Activated naive CD4-positive, alpha-beta T cell treated with anti-CD3 and anti-CD28 coated beads, Interleukin-2, amount 50 U/mL, for 24 hours (primary cell): ENCODE results near the gene REPS1.
A peak's percentile ranks its signal among the peaks of the same experiment; 100 is the strongest.

ENCODE experiments used
- H3K27ac Mint-ChIP-seq: one replicate; pipeline ENCODE4 v1.8.0; 2021; ENCODE audit warnings: mild to moderate bottlenecking, mixed read lengths
- H3K27me3 Mint-ChIP-seq: one replicate; pipeline ENCODE4 v1.8.0; 2021; ENCODE audit warnings: mixed read lengths
- H3K36me3 Mint-ChIP-seq: one replicate; pipeline ENCODE4 v1.8.0; 2021; ENCODE audit warnings: mixed read lengths
- H3K4me1 Mint-ChIP-seq: one replicate; pipeline ENCODE4 v1.8.0; 2021; ENCODE audit warnings: mixed read lengths
- H3K4me3 Mint-ChIP-seq: one replicate; pipeline ENCODE4 v1.8.0; 2021; ENCODE audit warnings: mild to moderate bottlenecking, mixed read lengths
- H3K9me3 Mint-ChIP-seq: one replicate; pipeline ENCODE4 v1.8.0; 2021; ENCODE audit warnings: mixed read lengths

REPS1 gene

DNA sequence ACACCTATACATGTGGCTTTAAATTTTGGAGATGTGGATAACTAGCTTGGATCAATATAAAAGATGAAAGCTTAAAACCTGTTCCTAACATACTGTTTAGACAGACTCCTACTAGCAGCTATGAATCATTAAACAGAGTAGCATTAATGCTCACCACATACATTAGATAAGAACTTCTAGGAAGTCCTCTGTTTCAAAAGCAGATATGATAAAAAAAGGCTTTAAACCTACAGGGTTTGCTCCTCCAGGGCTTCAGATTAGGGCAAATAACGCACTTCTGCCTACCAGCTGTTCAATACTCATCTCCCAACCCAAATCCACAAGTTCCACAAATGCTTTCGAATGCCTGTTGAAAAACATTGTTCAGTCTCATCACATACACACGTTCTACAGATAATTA, 1.5 kb downstream of the REPS1 start:
- Mint-ChIP-seq H3K4me1 (peaks cover 9% of the 10 kb centered on the region), H3K9me3 (no peaks in the 10 kb centered on the region), H3K27ac (peak overlapping the region; percentile 30), H3K4me3 (no peak overlapping the region), H3K36me3 (no peaks in the 10 kb centered on the region), H3K27me3 (no peaks in the 10 kb centered on the region)

DNA sequence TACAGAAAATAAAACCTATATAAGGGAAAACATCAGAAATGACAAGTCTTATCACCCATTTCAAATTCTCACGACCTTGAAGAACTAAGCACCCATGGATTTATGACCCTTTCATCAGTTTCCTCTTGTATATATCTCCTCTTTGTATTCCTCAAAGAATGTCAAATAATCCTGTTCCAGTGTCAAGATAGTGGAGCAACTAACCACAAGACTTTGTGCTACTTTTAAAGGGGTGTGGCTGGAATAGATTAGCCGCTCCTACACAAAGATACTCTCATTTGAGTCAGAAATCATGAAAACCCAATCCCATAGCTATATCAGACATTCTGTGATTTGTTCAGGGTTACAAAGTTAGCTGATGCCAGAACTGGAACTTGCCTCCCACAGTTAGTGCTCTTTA, 6.6 kb downstream of the REPS1 start:
- Mint-ChIP-seq H3K4me1 (peaks cover 13% of the 10 kb centered on the region), H3K36me3 (peaks cover 2% of the 10 kb centered on the region), H3K27ac (no peak overlapping the region), H3K27me3 (no peaks in the 10 kb centered on the region), H3K4me3 (no peak overlapping the region), H3K9me3 (no peaks in the 10 kb centered on the region)

DNA sequence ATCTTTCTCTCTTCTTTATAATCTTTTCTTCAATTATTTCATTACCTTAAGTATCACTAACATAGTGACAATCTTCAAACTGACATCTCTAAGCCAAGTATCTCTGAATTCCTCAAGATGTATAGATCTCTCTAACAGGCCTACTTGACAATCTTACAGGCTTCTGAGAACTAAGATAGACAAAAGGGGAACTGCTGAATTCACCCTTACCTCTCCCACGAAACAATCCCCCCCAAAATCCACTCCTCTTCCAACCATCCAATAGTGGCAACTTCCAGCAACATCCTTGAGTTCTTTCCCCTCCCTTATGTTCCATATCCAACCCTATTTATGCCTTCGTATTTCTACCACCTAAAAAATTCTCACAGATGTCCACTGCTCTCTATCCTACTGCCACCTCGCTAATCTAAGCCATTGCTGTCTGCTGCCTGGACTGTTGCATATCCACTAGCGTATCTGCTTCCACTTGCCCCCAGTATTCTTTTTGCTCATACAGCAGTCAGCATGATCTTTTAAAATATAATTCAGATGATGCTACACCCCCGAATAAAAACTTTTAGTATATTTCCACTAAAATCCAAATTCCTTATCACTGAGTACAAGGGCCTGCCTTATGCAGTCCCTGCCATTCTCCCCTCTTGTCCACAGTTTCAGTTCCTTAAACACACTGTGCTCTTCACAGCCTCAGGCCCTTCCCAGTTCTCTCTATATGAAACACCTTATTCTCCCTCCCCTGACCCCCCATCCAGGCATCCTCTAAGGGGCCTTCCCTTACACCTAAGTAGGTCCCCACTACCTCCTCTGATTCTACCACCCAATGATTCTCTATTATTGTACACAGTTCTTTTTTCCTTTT, 8.0 kb downstream of the REPS1 start:
- H3K9me3 Mint-ChIP-seq, result no peaks in the 10 kb centered on the region
- peak overlapping the region; percentile 25 for H3K27ac Mint-ChIP-seq
- peaks cover 27% of the 10 kb centered on the region for H3K4me1 Mint-ChIP-seq
- no peaks in the 10 kb centered on the region for H3K27me3 Mint-ChIP-seq
- peaks cover 2% of the 10 kb centered on the region for H3K36me3 Mint-ChIP-seq
- H3K4me3 Mint-ChIP-seq, result no peak overlapping the region

DNA sequence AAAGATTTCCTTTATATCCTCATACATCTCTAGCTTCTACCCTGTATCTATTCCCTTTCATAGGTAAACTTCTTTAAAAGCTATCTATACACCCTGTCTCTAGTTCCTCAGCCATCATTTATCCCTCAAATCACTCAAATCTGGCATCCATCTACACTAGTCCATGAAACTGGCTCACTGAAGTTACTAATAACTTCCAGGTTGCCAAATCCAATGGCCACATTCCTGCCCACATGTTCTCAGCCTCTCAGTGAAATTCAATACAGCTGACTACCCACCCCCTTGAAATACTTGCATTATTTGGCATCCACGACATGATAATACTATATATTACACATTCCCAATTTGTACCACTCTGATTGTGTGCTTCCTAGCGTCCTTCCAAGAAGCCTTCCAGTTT, 8.7 kb downstream of the REPS1 start:
- Mint-ChIP-seq H3K9me3 (no peaks in the 10 kb centered on the region), H3K36me3 (peaks cover 2% of the 10 kb centered on the region), H3K4me1 (peaks cover 34% of the 10 kb centered on the region), H3K4me3 (peak overlapping the region; percentile 5), H3K27me3 (no peaks in the 10 kb centered on the region), H3K27ac (no peak overlapping the region)

DNA sequence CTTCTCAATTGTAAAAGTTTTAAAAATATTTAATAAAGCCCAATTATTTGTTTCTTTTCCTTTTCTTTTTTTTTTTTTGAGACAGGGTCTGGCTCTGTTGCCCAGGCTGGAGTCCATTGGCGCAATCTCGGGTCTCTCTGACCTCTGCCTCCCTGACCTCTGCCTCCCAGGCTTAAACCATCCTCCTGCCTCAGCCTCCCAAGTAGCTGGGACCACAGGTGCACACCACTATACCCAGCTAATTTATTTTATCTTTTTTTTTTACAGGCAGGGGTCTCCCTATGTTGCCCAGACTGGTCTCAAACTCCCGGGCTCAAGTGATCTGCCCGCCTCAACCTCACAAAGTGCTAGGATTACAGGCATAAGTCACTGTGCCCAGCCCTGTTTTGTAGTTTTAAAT, 9.8 kb downstream of the REPS1 start:
- Mint-ChIP-seq H3K9me3 (no peaks in the 10 kb centered on the region), H3K4me1 (peaks cover 44% of the 10 kb centered on the region), H3K4me3 (no peak overlapping the region), H3K27me3 (no peaks in the 10 kb centered on the region), H3K27ac (no peak overlapping the region), H3K36me3 (peaks cover 2% of the 10 kb centered on the region)

DNA sequence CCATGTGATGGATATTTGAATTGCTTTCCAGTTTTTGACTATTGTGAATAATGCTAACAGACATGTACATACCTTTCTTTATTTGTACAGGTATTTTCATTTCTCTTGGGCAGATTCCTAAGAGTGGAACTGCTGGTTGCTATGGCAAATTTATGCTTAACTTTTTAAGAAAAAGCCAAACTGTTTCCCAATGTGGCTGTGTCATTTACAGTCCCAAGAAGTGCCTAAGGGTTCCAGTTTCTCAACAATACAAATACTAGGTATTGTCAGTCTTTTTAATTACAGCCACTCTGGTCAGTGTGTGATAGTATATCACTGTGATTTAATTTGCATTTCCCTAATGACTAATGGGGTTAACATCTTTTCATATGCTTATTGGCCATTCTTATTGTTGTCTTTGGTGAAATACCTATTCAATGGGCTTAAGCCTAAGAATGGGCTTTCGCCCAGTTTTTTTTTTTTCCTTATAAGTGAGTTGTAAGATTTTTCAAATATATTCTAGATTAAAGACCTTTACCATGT, 10.3 kb downstream of the REPS1 start:
- Mint-ChIP-seq H3K27ac (no peak overlapping the region), H3K4me3 (no peak overlapping the region), H3K4me1 (peaks cover 49% of the 10 kb centered on the region), H3K36me3 (peaks cover 2% of the 10 kb centered on the region), H3K9me3 (no peaks in the 10 kb centered on the region), H3K27me3 (no peaks in the 10 kb centered on the region)

DNA sequence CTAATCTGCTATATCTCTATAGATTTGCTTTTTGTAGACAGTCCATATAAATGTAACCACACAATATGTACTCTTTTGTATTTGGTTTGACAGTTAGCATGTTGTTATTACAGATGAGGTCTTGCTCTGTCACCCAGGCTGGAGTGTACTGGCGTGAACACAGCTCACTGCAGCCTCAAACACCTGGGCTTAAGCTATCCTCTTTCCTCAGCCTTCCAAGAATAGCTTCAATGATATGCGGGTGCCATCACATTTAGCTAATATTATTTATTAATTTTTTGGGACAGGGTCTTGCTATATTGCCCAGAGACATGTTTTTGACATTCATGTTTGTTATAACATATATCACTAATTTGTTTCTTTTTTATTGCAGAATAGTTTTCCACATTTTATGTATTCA, 10.8 kb downstream of the REPS1 start:
- H3K4me1 Mint-ChIP-seq, result peaks cover 54% of the 10 kb centered on the region
- no peaks in the 10 kb centered on the region for H3K27me3 Mint-ChIP-seq
- no peak overlapping the region for H3K27ac Mint-ChIP-seq
- H3K9me3 Mint-ChIP-seq, result no peaks in the 10 kb centered on the region
- peaks cover 2% of the 10 kb centered on the region for H3K36me3 Mint-ChIP-seq
- H3K4me3 Mint-ChIP-seq, result no peak overlapping the region

DNA sequence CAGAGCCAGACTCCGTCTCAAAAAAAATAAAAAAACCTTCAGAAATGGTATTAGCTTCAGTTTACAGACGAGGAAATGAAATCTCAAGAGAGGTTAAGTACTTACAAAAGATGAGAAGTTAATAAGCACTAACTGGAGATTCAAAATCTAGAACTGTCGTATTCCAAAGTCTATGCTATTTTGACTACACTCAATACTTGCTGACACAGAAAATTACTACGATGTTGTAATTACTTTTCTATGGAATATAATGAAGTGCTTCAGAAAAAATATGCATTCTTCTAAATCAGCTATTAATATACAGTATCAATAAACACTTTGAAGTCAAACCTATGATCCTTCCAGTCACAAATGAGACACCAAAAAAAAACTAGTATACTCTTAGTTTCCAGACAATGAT, 12.2 kb downstream of the REPS1 start:
- H3K4me1 Mint-ChIP-seq, result peaks cover 68% of the 10 kb centered on the region
- H3K9me3 Mint-ChIP-seq, result no peaks in the 10 kb centered on the region
- H3K36me3 Mint-ChIP-seq, result peaks cover 2% of the 10 kb centered on the region
- H3K27me3 Mint-ChIP-seq, result no peaks in the 10 kb centered on the region
- H3K27ac Mint-ChIP-seq, result no peak overlapping the region
- no peak overlapping the region for H3K4me3 Mint-ChIP-seq

DNA sequence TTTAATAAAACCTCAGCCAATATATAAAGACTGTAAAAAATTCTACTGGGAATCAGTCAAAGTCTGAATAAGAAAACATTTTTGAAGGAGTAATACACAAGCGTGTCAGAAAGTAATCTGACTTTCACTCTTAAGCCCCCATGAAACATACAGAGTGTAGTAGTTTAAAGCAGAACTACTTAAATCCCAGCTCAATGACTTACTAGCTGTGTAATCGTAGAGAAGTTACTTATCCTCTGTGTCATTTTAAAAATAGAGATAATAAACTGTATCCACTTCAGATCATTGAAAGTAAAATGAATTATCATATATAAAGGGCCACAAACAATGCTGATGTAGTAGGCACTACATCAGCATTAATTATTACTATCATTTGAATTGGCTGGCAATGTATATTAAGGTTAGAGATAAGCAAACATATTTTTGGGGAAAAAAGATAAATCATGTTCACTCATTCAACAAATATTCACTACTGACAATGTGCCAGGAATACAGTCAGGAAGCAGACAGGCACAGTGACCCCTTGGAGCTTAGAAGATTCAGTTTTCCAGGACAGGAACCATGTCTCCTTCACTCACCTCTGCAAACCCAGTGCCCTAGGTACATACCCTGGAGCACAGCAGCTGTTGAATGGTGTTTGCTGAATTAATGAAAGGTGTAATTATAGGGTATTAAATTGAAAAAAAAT, 14.4 kb downstream of the REPS1 start:
- H3K4me1 Mint-ChIP-seq, result peaks cover 90% of the 10 kb centered on the region
- no peak overlapping the region for H3K27ac Mint-ChIP-seq
- peaks cover 5% of the 10 kb centered on the region for H3K36me3 Mint-ChIP-seq
- no peaks in the 10 kb centered on the region for H3K27me3 Mint-ChIP-seq
- no peak overlapping the region for H3K4me3 Mint-ChIP-seq
- no peaks in the 10 kb centered on the region for H3K9me3 Mint-ChIP-seq

DNA sequence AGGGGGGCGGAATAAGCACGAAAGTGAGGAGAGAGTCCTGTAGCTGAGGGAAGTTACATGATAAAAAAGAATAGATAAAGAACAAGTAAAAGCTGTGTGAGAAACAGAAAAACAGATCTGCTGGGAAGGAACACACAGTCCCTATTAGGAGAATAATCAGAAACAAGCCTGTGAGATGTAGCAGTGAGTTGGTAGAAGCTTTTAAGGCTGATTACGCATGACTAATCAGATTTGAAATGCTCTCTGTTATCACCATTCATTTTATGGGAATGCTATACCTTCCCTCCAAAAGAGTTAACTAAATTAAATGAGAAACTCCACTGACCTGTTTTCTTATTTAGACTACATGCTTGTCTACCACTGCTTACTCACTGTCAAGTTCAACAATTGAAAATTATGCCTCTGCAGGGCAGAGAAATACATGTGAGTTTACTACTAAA, 15.8 kb downstream of the REPS1 start:
- peak overlapping the region; percentile 0 for H3K4me3 Mint-ChIP-seq
- H3K36me3 Mint-ChIP-seq, result peaks cover 7% of the 10 kb centered on the region
- H3K4me1 Mint-ChIP-seq, result peaks cover 96% of the 10 kb centered on the region
- H3K27me3 Mint-ChIP-seq, result no peaks in the 10 kb centered on the region
- H3K27ac Mint-ChIP-seq, result peak overlapping the region; percentile 52
- H3K9me3 Mint-ChIP-seq, result no peaks in the 10 kb centered on the region

DNA sequence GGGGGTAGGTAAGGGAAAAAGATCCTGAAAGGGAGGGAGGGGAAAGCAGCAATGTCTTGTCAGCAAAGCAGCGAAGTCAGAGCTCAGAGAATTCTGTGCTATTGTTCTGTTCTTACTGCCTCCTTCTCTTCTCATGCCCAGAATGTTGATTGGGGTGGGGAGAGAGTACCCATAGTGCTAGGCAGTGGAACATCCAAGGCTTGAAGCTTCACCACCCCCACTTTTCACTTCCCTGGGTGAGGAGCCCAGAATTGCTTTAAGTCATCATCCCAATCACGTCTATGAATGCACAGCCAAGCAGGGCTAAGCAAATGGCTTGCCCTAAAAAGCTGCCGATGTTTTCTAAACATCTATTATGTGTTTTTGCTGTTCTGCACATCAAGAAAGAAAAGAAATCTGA, 16.5 kb downstream of the REPS1 start:
- Mint-ChIP-seq H3K36me3 (peaks cover 7% of the 10 kb centered on the region), H3K27ac (peak overlapping the region; percentile 6), H3K4me3 (peak overlapping the region; percentile 16), H3K4me1 (peaks cover 96% of the 10 kb centered on the region), H3K9me3 (no peaks in the 10 kb centered on the region), H3K27me3 (no peaks in the 10 kb centered on the region)

DNA sequence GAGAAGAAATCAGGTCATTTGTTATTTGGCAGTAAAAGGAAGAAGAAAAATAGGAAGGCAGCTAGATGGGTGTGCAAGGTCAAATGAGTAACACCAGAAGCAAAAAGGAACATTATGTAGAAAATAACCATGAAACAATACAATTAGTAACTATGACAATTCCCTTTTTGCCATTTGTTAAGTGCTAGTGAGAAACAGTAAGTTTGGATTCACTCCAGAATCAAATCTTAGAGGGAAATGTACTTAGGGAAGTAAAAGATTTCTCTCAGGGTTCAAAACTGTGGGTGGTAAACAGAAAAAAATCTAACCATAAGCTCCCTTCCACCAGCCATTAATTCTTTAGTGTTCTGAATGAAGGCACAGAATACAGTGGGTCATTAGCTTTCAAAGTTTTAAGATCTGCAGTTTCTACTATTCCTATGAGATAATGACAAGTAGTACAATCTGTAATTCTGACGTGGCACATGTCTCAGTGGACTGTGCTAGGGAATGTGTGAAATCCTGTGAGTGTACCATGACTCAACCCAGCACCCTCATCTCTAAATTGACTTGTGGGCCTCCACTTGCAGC, 17.1 kb downstream of the REPS1 start:
- peaks cover 7% of the 10 kb centered on the region for H3K36me3 Mint-ChIP-seq
- H3K9me3 Mint-ChIP-seq, result no peaks in the 10 kb centered on the region
- no peaks in the 10 kb centered on the region for H3K27me3 Mint-ChIP-seq
- H3K4me1 Mint-ChIP-seq, result peaks cover 96% of the 10 kb centered on the region
- H3K27ac Mint-ChIP-seq, result no peak overlapping the region
- H3K4me3 Mint-ChIP-seq, result peak overlapping the region; percentile 16

DNA sequence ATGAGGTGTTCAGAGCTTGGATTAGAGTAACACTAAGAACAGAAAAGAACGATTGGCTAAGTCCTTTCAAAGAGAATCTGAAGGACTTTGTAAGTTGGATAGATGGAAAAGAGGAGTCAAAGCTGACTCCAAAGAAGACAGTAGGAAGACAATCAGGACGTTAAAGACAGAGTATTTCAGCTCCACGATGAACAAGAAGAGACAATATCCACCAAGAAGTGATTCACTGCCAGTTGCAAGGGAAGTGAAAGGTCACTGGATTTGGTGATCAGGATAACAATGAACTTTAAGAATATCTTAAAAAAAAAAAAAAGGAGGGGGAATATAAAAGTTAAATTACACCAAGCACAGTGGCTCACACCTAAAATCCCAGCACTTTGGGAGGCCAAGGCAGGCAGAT, 17.9 kb downstream of the REPS1 start:
- peaks cover 92% of the 10 kb centered on the region for H3K4me1 Mint-ChIP-seq

DNA sequence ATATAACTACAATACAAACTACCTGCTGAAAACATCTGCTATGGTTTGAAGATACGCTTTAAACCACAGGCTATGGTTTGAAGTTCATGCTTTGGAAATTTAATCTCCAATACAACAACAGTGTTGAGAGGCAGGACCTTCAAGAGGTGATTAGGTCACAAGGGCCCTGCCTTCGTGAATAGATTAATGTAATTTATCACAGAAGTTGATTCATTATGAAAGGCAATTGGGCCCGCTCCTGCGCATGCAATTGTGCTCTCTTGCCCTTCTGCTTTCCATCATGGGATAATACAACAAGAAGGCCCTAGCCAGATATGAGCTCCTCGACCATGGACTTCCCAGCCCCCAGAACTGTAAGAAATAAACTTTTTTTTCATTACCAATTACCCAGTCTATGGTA, 21.2 kb downstream of the REPS1 start:
- no peaks in the 10 kb centered on the region for H3K27me3 Mint-ChIP-seq
- H3K4me1 Mint-ChIP-seq, result peaks cover 69% of the 10 kb centered on the region
- H3K27ac Mint-ChIP-seq, result no peak overlapping the region
- peaks cover 7% of the 10 kb centered on the region for H3K36me3 Mint-ChIP-seq
- no peaks in the 10 kb centered on the region for H3K9me3 Mint-ChIP-seq
- no peak overlapping the region for H3K4me3 Mint-ChIP-seq

More for the DNA sequence above, 17.9 kb downstream of the REPS1 start:
- Mint-ChIP-seq H3K36me3 (peaks cover 7% of the 10 kb centered on the region), H3K4me3 (peak overlapping the region; percentile 73), H3K27me3 (no peaks in the 10 kb centered on the region), H3K9me3 (no peaks in the 10 kb centered on the region), H3K27ac (peak overlapping the region; percentile 63)

DNA sequence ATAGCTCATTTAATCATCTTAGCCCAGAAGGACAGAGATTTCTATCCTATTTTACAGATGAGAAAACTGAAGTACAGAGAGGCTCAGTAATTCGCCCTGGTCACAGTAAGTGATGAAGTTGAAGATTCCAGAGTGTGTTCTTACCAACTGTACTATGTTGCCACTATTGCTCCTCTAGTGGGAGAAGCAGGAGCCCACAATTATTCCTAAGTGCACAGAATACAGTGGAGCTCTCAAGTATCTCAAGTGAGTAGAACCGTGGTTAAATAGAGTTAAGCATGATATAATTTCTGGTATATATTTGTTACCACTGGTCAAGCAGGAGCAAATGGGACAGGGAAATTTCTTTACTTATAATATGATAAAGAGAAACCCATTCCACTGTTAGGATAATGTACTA, 22.1 kb downstream of the REPS1 start:
- Mint-ChIP-seq H3K27ac (no peak overlapping the region), H3K36me3 (peaks cover 7% of the 10 kb centered on the region), H3K4me3 (no peak overlapping the region), H3K4me1 (peaks cover 67% of the 10 kb centered on the region), H3K27me3 (no peaks in the 10 kb centered on the region), H3K9me3 (no peaks in the 10 kb centered on the region)
